GM12872 (cell line): Measurements from ENCODE around the gene STK16.

Experiments
- CTCF ChIP-seq: IDR thresholded peaks from 3 replicates; pipeline ENCODE4 v1.5.1; 2011; ENCODE audit warnings: low read depth, mild to moderate bottlenecking, low read length, moderate library complexity; ENCODE audit not compliant: insufficient read depth

STK16 gene

GRCh38 chr2:219297766-219298456, 52.6 kb downstream of the STK16 start:
- peak; percentile 33; the same call in 2 of the 3 replicates for TF ChIP-seq CTCF

- TF ChIP-seq CTCF: peak; percentile 100
These were observed 53.6 kb downstream of the STK16 start for GRCh38 chr2:219298759-219299371.

- TF ChIP-seq CTCF: no peak
These were observed 54.1 kb downstream of the STK16 start for GRCh38 chr2:219299372-219299760.
